OCI-LY1 (cell line): Measurements from ENCODE around the gene GRID2IP.

Source experiments
- CTCF ChIP-seq: fragments of 200-600 bp; sonication (generic), shearing (Covaris generic); IDR thresholded peaks from 2 replicates; pipeline ENCODE4 v1.5.1; 2017; ENCODE audit warnings: mild to moderate bottlenecking, antibody characterized with exemption, low read length, moderate library complexity, mixed read lengths
- EZH2 ChIP-seq: fragments of 200-600 bp; sonication (generic), shearing (Covaris generic); IDR thresholded peaks from 2 replicates; pipeline ENCODE4 v1.8.0; 2017; ENCODE audit warnings: borderline replicate concordance, mixed run types, mild to moderate bottlenecking, antibody characterized with exemption, low read length, moderate library complexity, mixed read lengths

- TF ChIP-seq CTCF (no peak), EZH2 (no peak)
Measured at GRCh38 chr7:6495597-6496262, 55.5 kb downstream of the GRID2IP start.
